ENCODE data around the gene PSPC1. TPM values are rescaled to one million over a fixed set of nuclear protein-coding genes. Genes with fewer than 3 reads are reported as not detected.
"Not testable (repeated sequence)": the region's sequence is repeated elsewhere in the genome, so short reads cannot be mapped to it uniquely, and the experiment has no call there.

PSPC1 gene
- total RNA-seq, 1 donor from 2014 or later: 50.1 TPM

DNA sequence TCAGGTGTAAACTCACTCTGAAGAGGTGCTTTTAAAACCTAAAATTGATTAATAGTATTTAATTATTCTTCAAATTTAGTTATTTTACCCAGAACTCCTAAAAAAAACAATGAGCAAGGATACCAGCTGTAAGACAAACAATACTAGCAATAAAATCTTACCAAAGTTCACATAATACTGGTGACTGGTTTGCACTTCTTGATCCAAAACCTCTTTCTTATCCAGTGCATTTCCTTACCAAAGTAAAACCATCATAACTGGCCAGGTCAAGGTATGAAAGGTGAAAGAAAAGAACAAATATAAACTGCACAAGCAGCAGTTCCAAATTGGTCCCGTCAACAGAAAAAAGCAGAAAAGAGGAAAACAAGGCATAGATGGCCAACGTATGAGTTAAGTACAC is 62.7 kb downstream of the PSPC1 start:
- no peaks in the 10 kb centered on the region for H3K9me3 Mint-ChIP-seq (ENCODE audit: unreplicated experiment)
- H3K27ac Mint-ChIP-seq (ENCODE audit: unreplicated experiment): no peak overlapping the region
- no peaks in the 10 kb centered on the region for H3K27me3 Mint-ChIP-seq (ENCODE audit: unreplicated experiment)
- H3K4me1 Mint-ChIP-seq (ENCODE audit: unreplicated experiment): no peaks in the 10 kb centered on the region
- no peak overlapping the region for H3K4me3 Mint-ChIP-seq (ENCODE audit: unreplicated experiment)
- DNase-seq (ENCODE audit: low spot score): no peak
- TF ChIP-seq, protein P1, sequence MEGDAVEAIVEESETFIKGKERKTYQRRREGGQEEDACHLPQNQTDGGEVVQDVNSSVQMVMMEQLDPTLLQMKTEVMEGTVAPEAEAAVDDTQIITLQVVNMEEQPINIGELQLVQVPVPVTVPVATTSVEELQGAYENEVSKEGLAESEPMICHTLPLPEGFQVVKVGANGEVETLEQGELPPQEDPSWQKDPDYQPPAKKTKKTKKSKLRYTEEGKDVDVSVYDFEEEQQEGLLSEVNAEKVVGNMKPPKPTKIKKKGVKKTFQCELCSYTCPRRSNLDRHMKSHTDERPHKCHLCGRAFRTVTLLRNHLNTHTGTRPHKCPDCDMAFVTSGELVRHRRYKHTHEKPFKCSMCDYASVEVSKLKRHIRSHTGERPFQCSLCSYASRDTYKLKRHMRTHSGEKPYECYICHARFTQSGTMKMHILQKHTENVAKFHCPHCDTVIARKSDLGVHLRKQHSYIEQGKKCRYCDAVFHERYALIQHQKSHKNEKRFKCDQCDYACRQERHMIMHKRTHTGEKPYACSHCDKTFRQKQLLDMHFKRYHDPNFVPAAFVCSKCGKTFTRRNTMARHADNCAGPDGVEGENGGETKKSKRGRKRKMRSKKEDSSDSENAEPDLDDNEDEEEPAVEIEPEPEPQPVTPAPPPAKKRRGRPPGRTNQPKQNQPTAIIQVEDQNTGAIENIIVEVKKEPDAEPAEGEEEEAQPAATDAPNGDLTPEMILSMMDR (IDR thresholded peaks at IDR 0.05; ENCODE audit: unreplicated experiment): no peak
- H3K36me3 Mint-ChIP-seq (ENCODE audit: low read depth, unreplicated experiment): no peaks in the 10 kb centered on the region

DNA sequence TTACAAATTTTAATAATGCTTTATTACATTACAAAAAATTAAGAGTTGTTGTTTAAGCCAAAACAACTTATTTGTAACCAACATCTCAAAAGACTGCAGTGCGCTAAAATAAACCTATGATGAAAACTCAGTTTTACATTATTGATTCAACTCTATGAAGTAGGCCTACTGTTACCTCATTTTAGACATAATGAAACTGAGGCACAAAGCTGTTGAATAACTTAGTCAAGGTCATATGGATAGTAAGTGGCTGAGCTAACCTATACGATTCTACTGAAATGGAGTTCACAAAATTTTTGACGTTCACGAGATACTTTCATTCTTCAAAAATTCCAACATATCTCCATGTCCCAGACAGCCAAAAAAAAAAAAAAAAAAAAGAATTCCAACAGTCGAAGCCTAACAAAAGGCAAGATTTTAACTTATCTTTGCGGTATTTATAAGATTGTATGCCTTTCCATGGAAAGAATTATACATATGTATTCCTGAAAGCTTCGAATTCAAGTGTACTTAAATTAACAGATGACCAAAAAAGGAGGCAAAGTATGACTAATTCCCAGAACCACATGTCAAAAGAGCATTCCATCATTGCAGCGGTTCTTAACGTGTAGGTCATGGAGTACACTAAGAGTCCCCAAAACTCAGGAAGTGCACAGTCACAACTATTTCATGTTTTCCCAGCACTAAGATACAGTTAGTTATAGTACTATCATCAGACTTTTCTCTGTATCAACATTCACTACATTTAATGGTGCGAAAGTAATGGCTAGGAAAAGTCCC is 69.4 kb downstream of the PSPC1 start:
- no peak overlapping the region for H3K27ac Mint-ChIP-seq (ENCODE audit: unreplicated experiment)
- DNase-seq (ENCODE audit: low spot score): no peak
- no peak overlapping the region for H3K4me3 Mint-ChIP-seq (ENCODE audit: unreplicated experiment)
- H3K36me3 Mint-ChIP-seq (ENCODE audit: low read depth, unreplicated experiment): no peaks in the 10 kb centered on the region
- TF ChIP-seq, protein P1 (IDR thresholded peaks at IDR 0.05; ENCODE audit: unreplicated experiment): no peak
- no peaks in the 10 kb centered on the region for H3K27me3 Mint-ChIP-seq (ENCODE audit: unreplicated experiment)
- H3K9me3 Mint-ChIP-seq (ENCODE audit: unreplicated experiment): no peaks in the 10 kb centered on the region
- no peaks in the 10 kb centered on the region for H3K4me1 Mint-ChIP-seq (ENCODE audit: unreplicated experiment)

DNA sequence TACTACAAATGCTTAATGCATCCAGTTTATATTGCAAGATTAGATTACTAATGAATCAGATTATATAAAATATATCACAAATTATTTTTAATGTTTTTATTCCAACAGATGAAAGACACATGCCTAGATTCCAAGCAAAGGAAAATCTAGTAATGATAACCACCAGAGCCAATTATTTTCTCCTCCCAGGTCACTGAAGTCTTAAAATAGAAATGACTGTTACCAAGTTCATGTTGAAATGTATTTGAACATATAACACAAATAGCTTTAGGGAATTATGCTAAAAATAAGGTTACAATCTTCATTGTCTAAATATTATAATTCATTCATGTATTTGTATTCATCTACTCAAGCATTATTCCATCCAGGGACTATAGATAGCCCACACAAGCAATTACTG is 73.0 kb downstream of the PSPC1 start:
- not testable (repeated sequence) for H3K4me1 Mint-ChIP-seq (ENCODE audit: unreplicated experiment); H3K9me3 Mint-ChIP-seq (ENCODE audit: unreplicated experiment); H3K27me3 Mint-ChIP-seq (ENCODE audit: unreplicated experiment); H3K36me3 Mint-ChIP-seq (ENCODE audit: low read depth, unreplicated experiment); H3K27ac Mint-ChIP-seq (ENCODE audit: unreplicated experiment); DNase-seq (ENCODE audit: low spot score); H3K4me3 Mint-ChIP-seq (ENCODE audit: unreplicated experiment)

DNA sequence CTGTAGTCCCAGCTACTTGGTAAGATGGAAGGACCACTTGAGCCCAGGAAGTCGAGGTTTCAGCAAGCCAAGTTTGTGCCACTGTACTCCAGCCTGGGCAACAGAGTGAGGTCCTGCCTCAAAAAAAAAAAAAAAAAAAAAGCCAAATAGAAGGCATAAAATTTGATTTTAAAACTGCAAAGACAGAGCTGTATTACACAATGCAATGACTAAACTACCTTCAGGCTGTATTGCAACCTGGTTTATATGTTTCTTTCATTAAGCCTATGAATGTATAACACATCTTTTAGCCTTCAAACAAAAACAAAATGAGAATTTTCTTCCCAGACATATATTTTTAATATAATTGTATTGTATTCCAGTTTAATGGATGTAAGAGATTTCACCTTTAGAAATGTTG is 73.7 kb downstream of the PSPC1 start:
- H3K9me3 Mint-ChIP-seq (ENCODE audit: unreplicated experiment); H3K27me3 Mint-ChIP-seq (ENCODE audit: unreplicated experiment); H3K27ac Mint-ChIP-seq (ENCODE audit: unreplicated experiment); H3K4me3 Mint-ChIP-seq (ENCODE audit: unreplicated experiment); H3K36me3 Mint-ChIP-seq (ENCODE audit: low read depth, unreplicated experiment); H3K4me1 Mint-ChIP-seq (ENCODE audit: unreplicated experiment); DNase-seq (ENCODE audit: low spot score): not testable (repeated sequence)

DNA sequence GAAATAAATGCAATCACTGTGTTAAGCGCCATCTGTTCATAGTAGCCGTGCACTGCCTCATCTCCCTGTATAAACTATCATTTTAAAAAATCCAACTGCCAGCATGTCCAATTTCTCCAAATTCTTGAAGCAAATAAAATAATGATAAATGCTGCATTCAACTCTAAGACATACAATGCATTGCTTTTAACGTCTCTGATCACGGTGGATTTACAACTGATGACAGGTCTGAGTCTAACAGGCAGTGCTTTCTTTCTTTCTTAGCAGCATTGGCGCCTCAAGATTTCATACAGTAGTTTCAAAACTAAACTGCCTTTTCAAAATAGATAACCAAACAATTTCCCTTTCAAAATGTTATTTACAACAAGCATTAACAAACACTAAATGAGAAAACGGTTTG is 78.5 kb downstream of the PSPC1 start:
- not testable (repeated sequence) for H3K4me3 Mint-ChIP-seq (ENCODE audit: unreplicated experiment); H3K36me3 Mint-ChIP-seq (ENCODE audit: low read depth, unreplicated experiment); H3K9me3 Mint-ChIP-seq (ENCODE audit: unreplicated experiment); H3K27ac Mint-ChIP-seq (ENCODE audit: unreplicated experiment); H3K27me3 Mint-ChIP-seq (ENCODE audit: unreplicated experiment); H3K4me1 Mint-ChIP-seq (ENCODE audit: unreplicated experiment); DNase-seq (ENCODE audit: low spot score)

DNA sequence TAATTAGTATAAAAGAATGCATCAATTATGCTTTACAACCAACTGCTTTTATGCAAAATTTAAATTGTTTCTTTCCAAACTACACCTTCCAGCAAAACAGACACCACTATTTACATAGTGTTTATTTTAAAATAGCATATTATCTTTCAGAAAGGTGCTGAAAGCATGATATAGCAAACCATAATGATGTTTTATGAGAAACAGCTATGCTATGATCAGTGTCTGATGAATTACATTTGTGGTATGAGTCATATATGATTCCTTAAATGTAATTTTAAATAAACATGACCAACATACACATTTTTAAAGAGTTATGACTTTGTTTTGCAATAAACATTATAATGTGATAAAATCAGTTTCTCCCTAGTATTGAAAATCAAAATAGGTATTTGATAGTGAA is 81.1 kb downstream of the PSPC1 start:
- H3K27me3 Mint-ChIP-seq (ENCODE audit: unreplicated experiment); H3K27ac Mint-ChIP-seq (ENCODE audit: unreplicated experiment); H3K4me3 Mint-ChIP-seq (ENCODE audit: unreplicated experiment); H3K4me1 Mint-ChIP-seq (ENCODE audit: unreplicated experiment); H3K36me3 Mint-ChIP-seq (ENCODE audit: low read depth, unreplicated experiment); DNase-seq (ENCODE audit: low spot score); H3K9me3 Mint-ChIP-seq (ENCODE audit: unreplicated experiment): not testable (repeated sequence)

DNA sequence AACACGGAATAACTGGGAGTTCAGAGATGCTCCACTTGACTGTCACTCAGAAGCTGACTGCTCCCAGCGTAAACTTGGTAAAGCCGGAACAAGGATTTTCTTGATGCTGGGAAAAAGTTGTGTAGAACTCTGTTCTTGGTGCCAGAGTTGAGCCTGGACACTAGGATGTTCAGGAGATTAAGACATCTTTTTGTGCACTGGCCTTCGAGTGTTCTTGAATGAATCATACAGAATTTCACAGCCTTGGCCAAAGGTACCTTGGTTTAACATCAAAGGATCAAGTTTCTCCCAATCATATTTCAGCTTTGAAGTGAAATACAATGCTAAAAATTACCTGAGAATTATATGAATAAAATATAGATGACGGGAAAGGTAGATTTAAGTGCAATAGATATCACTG is 81.8 kb downstream of the PSPC1 start:
- DNase-seq (ENCODE audit: low spot score); H3K4me3 Mint-ChIP-seq (ENCODE audit: unreplicated experiment); H3K9me3 Mint-ChIP-seq (ENCODE audit: unreplicated experiment); H3K4me1 Mint-ChIP-seq (ENCODE audit: unreplicated experiment); H3K27ac Mint-ChIP-seq (ENCODE audit: unreplicated experiment); H3K36me3 Mint-ChIP-seq (ENCODE audit: low read depth, unreplicated experiment); H3K27me3 Mint-ChIP-seq (ENCODE audit: unreplicated experiment): not testable (repeated sequence)

All from endothelial cell (in vitro differentiated cells).